Measurements from ENCODE around the gene TRIM56. TPM values are rescaled to one million over a fixed set of nuclear protein-coding genes. Genes with fewer than 3 reads are reported as not detected.

The TRIM56 gene
- total and polyA plus RNA-seq, 2 of the 4 experiments (the other 2 are of a cell fraction) = 3.9 to 5.9 TPM

DNA sequence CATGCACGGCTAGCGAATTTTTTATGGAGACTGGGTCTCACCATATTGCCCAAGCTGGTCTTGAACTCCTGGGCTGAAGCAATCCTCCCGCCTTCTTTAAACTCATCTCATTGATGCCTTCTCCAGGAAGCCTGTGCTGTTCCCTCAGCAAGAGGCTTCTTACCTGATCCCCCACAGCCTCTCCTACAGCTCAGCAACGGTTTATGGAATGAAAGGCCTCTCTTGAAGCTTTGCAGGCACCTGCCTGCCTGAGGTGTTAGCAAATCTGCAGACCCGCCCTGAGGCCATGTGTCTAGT, 468 bp upstream of the TRIM56 start (continued):
- TF ChIP-seq, protein P1, sequence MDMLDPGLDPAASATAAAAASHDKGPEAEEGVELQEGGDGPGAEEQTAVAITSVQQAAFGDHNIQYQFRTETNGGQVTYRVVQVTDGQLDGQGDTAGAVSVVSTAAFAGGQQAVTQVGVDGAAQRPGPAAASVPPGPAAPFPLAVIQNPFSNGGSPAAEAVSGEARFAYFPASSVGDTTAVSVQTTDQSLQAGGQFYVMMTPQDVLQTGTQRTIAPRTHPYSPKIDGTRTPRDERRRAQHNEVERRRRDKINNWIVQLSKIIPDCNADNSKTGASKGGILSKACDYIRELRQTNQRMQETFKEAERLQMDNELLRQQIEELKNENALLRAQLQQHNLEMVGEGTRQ (IDR thresholded peaks at IDR 0.05; ENCODE audit: low read depth, low read length) = no peak
- TF ChIP-seq BHLHE40 (IDR thresholded peaks at IDR 0.05; ENCODE audit: low read depth, low read length) (no peak), CHD1 (IDR thresholded peaks at IDR 0.05; ENCODE audit: low read depth, low read length) (no peak), FOS (IDR thresholded peaks at IDR 0.05; ENCODE audit: low read depth, low read length) (no peak)

DNA sequence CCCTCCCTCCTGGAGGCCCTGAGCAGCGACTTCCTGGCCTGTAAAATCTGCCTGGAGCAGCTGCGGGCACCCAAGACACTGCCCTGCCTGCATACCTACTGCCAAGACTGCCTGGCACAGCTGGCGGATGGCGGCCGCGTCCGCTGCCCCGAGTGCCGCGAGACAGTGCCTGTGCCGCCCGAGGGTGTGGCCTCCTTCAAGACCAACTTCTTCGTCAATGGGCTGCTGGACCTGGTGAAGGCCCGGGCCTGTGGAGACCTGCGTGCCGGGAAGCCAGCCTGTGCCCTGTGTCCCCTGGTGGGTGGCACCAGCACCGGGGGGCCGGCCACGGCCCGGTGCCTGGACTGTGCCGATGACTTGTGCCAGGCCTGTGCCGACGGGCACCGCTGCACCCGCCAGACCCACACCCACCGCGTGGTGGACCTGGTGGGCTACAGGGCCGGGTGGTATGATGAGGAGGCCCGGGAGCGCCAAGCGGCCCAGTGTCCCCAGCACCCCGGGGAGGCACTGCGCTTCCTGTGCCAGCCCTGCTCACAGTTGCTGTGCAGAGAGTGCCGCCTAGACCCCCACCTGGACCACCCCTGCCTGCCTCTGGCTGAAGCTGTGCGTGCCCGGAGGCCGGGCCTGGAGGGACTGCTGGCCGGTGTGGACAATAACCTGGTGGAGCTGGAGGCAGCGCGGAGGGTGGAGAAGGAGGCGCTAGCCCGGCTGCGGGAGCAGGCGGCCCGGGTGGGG, 2.2 kb downstream of the TRIM56 start:
- H3K23ac ChIP-seq (ENCODE audit: low read depth, low read length) = no peak overlapping the region
- BruUV-seq (replicated peaks) = no TSS peak
- H3K14ac ChIP-seq (replicated peaks; ENCODE audit: low read depth, low read length) = no peak overlapping the region
- no peak overlapping the region for H4K5ac ChIP-seq (ENCODE audit: low read depth, low read length)
- H2AK5ac ChIP-seq (ENCODE audit: low read depth, low read length) = no peak overlapping the region; the same call in 1 of the 2 replicates
- H3K4ac ChIP-seq (ENCODE audit: low read depth, low read length) = peak overlapping the region; percentile 54; the same call in 1 of the 2 replicates
- H3K4me1 ChIP-seq (ENCODE audit: control insufficient read depth, insufficient read depth, low read length) = peaks cover 5% of the 10 kb centered on the region; the same call in 1 of the 2 replicates
- no peak for ATAC-seq (ENCODE audit: low read depth)
- H4K20me1 ChIP-seq (ENCODE audit: insufficient read depth, low read length) = no peaks in the 10 kb centered on the region
- dilution Hi-C loops (cut with HindIII; ENCODE audit: low sequenced_read_pairs, unreplicated experiment) (no loop called here), intact Hi-C loops (cut with micrococcal nuclease) (no loop called here), in situ Hi-C loops (cut with MboI; ENCODE audit: low sequenced_read_pairs) (no loop called here)
- peaks cover 23 to 57% of the 10 kb centered on the region in 2 experiments; a peak in 3 of 4 replicates for H3K79me1 ChIP-seq (ENCODE audit: low read depth in 1 of 2, low read length in 2 of 2)
- no peak overlapping the region for H2BK5ac ChIP-seq (ENCODE audit: low read depth, low read length, poor library complexity, severe bottlenecking)
- H3K36me3 ChIP-seq (ENCODE audit: control insufficient read depth, insufficient read depth, low read length) = peaks cover 37% of the 10 kb centered on the region
- no peak overlapping the region for H2BK15ac ChIP-seq (ENCODE audit: low read depth, low read length)
- no peak overlapping the region for H3K4me3 ChIP-seq (ENCODE audit: insufficient read depth, low read depth, low read length)
- H2BK120ac ChIP-seq (ENCODE audit: low read depth, low read length) = no peak overlapping the region
- no peak overlapping the region for H3K18ac ChIP-seq (ENCODE audit: low read depth, low read length)
- POLR2A ChIA-PET (ENCODE audit: unreplicated experiment) = no interaction called here
- H3K9me3 ChIP-seq (ENCODE audit: control insufficient read depth, insufficient read depth, low read length) = no peaks in the 10 kb centered on the region
- CTCF ChIA-PET = interaction anchor here (0.6 kb wide), 1 partner anchor 394 kb away, joined by 3 read pairs; no protein-coding TSS in a partner anchor
- H3K27me3 ChIP-seq (ENCODE audit: control insufficient read depth, insufficient read depth, low read length) = no peaks in the 10 kb centered on the region
- H3K9ac ChIP-seq (ENCODE audit: low read depth, low read length) = no peak overlapping the region
- no peak overlapping the region for H2BK20ac ChIP-seq (ENCODE audit: low read depth, low read length)
- WGBS, 2 experiments (ENCODE audit: extremely low coverage in 2 of 2, insufficient read length in 1 of 2) = 99% methylated on average over 26 of the region's 45 CpGs; no CpG with 5 or more reads in 1 of the 2 experiments
- no peak overlapping the region for H3K27ac ChIP-seq (ENCODE audit: insufficient read depth, low read length)
- H2AK9ac ChIP-seq (replicated peaks; ENCODE audit: low read depth, low read length, poor library complexity) = no peak overlapping the region
- no peak overlapping the region for H3K56ac ChIP-seq (ENCODE audit: extremely low read depth, insufficient read depth, low read length)
- H4K91ac ChIP-seq (ENCODE audit: insufficient read depth, low read depth, low read length) = no peak overlapping the region
- H2AFZ ChIP-seq (replicated peaks; ENCODE audit: low read length, poor library complexity) = no peak overlapping the region
- no peak overlapping the region for H3K4me2 ChIP-seq (ENCODE audit: low read depth, low read length)
- H3K9me1 ChIP-seq (ENCODE audit: insufficient read depth, low read length) = peaks cover 7% of the 10 kb centered on the region
- no peak overlapping the region for H4K8ac ChIP-seq (ENCODE audit: low read depth in 2 of 2, low read length in 2 of 2)
- DNase-seq = no peak
- no peak for TF ChIP-seq FOS (IDR thresholded peaks at IDR 0.05; ENCODE audit: low read depth, low read length)
- TF ChIP-seq RAD21 (IDR thresholded peaks at IDR 0.05; ENCODE audit: low read length) = no peak
- TF ChIP-seq MAZ (IDR thresholded peaks at IDR 0.05; ENCODE audit: borderline replicate concordance, low read depth, low read length) = no peak
- TF ChIP-seq MXI1 (IDR thresholded peaks at IDR 0.05; ENCODE audit: borderline replicate concordance, low read depth, low read length) = no peak
- no peak for TF ChIP-seq BHLHE40 (IDR thresholded peaks at IDR 0.05; ENCODE audit: low read depth, low read length)
- TF ChIP-seq SMC3 (IDR thresholded peaks at IDR 0.05; ENCODE audit: low read depth, low read length) = no peak
- no peak for TF ChIP-seq NFE2L2 (IDR thresholded peaks at IDR 0.05; ENCODE audit: low read depth, low read length)
- no peak for TF ChIP-seq CEBPB (IDR thresholded peaks at IDR 0.05; ENCODE audit: low read depth, low read length)
- no peak for TF ChIP-seq CHD1 (IDR thresholded peaks at IDR 0.05; ENCODE audit: low read depth, low read length)
- TF ChIP-seq, protein P2, sequence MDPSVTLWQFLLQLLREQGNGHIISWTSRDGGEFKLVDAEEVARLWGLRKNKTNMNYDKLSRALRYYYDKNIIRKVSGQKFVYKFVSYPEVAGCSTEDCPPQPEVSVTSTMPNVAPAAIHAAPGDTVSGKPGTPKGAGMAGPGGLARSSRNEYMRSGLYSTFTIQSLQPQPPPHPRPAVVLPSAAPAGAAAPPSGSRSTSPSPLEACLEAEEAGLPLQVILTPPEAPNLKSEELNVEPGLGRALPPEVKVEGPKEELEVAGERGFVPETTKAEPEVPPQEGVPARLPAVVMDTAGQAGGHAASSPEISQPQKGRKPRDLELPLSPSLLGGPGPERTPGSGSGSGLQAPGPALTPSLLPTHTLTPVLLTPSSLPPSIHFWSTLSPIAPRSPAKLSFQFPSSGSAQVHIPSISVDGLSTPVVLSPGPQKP (IDR thresholded peaks at IDR 0.05; ENCODE audit: borderline replicate concordance, low read depth, low read length) = no peak
- no peak for TF ChIP-seq MAFK (IDR thresholded peaks at IDR 0.05; ENCODE audit: low read depth, low read length)
- TF ChIP-seq, protein P1 (IDR thresholded peaks at IDR 0.05; ENCODE audit: low read depth, low read length) = no peak

Data from IMR-90 (cell line).